Heart left ventricle (tissue), 16 donors: ENCODE measurements around the gene MARS1. TPM values are rescaled to one million over a fixed set of nuclear protein-coding genes. Genes with fewer than 3 reads are reported as not detected.
A peak's percentile ranks its signal among the peaks of the same experiment; 100 is the strongest.

Experiments used
- ATAC-seq, 4 donors: fragments of 200-7000 bp; cut with Tn5 transposase; one replicate each; pipeline ENCODE4 v1.9.1; 2020 to 2022; ENCODE audit warnings: moderate library complexity in 4 of 4, mild to moderate bottlenecking in 3 of 4, moderate number of reproducible peaks in 1 of 4
- DNase-seq, 5 donors: peaks; one replicate each; pipeline ENCODE4 v3.0.0-alpha.2; 2020
- H3K27ac ChIP-seq, 12 donors: fragments of 200-600 bp; sonication (generic) in 4 of 12; one replicate each; pipeline versions ENCODE4 v1.5.0 to v1.8.0; 2016 to 2022; ENCODE audit warnings: mild to moderate bottlenecking in 2 of 12
- H3K27me3 ChIP-seq, 9 donors: fragments of 200-600 bp; sonication (generic) in 2 of 9; one replicate each; pipeline versions ENCODE4 v1.5.1 to v1.8.0; 2016 to 2022; ENCODE audit warnings: mild to moderate bottlenecking in 3 of 9
- H3K36me3 ChIP-seq, 9 donors: fragments of 200-600 bp; sonication (generic) in 2 of 9; one replicate each; pipeline versions ENCODE4 v1.5.0 to v1.8.0; 2018 to 2022; ENCODE audit warnings: mild to moderate bottlenecking in 2 of 9
- H3K4me1 ChIP-seq, 12 donors: fragments of 200-600 bp; sonication (generic) in 4 of 12; one replicate each; pipeline versions ENCODE4 v1.5.0 to v1.8.0; 2016 to 2022; ENCODE audit warnings: mild to moderate bottlenecking in 3 of 12
- H3K4me3 ChIP-seq, 12 donors: fragments of 200-600 bp; sonication (generic) in 4 of 12; one replicate each; pipeline versions ENCODE4 v1.5.0 to v1.8.0; 2017 to 2022; ENCODE audit warnings: mild to moderate bottlenecking in 9 of 12, moderate library complexity in 4 of 12
- H3K9me3 ChIP-seq, 12 donors: fragments of 200-600 bp; sonication (generic) in 4 of 12; one replicate each; pipeline versions ENCODE4 v1.5.0 to v1.8.0; 2016 to 2022; ENCODE audit warnings: mild to moderate bottlenecking in 1 of 12
- CTCF ChIP-seq, 12 donors: fragments of 200-600 bp; sonication (generic) in 4 of 12; IDR thresholded peaks; one replicate each; pipeline versions ENCODE4 v1.5.0 to v1.8.0; 2018 to 2022; ENCODE audit warnings: antibody characterized with exemption in 12 of 12, mild to moderate bottlenecking in 5 of 12
- POLR2A ChIP-seq, 2 donors: fragments of 450-650 bp; IDR thresholded peaks; one replicate each; pipeline ENCODE4 v1.6.1; 2017; ENCODE audit warnings: antibody characterized with exemption in 2 of 2, mild to moderate bottlenecking in 2 of 2, moderate library complexity in 2 of 2
- WGBS, 4 donors: extraction: QIAGEN DNeasy Blood & Tissue Kit in 2 of 4; methylation state at CpG; one replicate each; pipeline versions ENCODE4 v1.1.5 to v1.1.7; 2013 to 2018; 5-methylcytosine and 5-hydroxymethylcytosine counted together
- intact Hi-C, 10 donors: fragments of 100-400 bp; cut with DNase I; formaldehyde crosslinking; loops; one replicate each; pipeline versions ENCODE4 v1.11.1 to v1.14.2; 2022
- polyA plus RNA-seq, 2 donors: library from polyadenylated mRNA; stranded (reverse); fragments of 200-250 nt; gene quantifications; one replicate each; pipeline ENCODE4 v1.2.3, GENCODE V29; 2013
- total RNA-seq, 9 donors: library from RNA; depleted of rRNA in 2 of 9; stranded (reverse); fragments of >200 nt in 2 of 9; fragmentation: NEBNext Ultra II Directional in 3 of 9; extraction: Animal tissue kit (Norgen Biotek cat#: 25700) in 3 of 9; gene quantifications; one replicate each; pipeline versions ENCODE4 v1.1.0 to v1.2.4, GENCODE V29; 2016 to 2023
- donor health status: ischemic (EF 13 %, LVEDD 7.1; RV severe dilation, severe dysfunction).
- donor health status: healthy with polysubstance abuse.
- donor health status: DM: no; HTN: yes; CAD: no.
- donor health status: DM: no; HTN: no; CAD: no.
- donor health status: ischemic (EF 25% LVEDD 6.9; RV normal size, moderate dysfunction).
- donor health status: ischemic (EF 25% LVEDD 5.7; RV mildly dilated, moderate dysfunction).
- donor health status: healthy.
- donor health status: DM: yes; HTN: yes; CAD: no.
- donor health status: ischemic (EF 35%, LVEDD 5.7; RV mildly dilated, moderate dysfunction).
- donor health status: nonischemic (EF 11% LVEDD 7.7; RV severe dilation, severe dysfunction).
- donor health status: DM: yes; HTN: yes; CAD: no.
- donor health status: PGD.
- donor health status: ischemic (EF 29% LVEDD 5.4; RV normal size, mild dysfunction).
- donor health status: nonischemic (EF 23%, LVEDD 6.1; RV moderate dilation, normal function).

The MARS1 gene
- total and polyA plus RNA-seq, 11 donors = 36.8 to 109 (median 74.9) TPM

- no peaks in the 10 kb centered on the region for H3K27me3 ChIP-seq
- ATAC-seq (no peak), DNase-seq (no peak)
- no peak overlapping the region for H3K27ac ChIP-seq
- TF ChIP-seq CTCF (IDR thresholded peaks at IDR 0.05) = no peak
- no peak for TF ChIP-seq POLR2A (IDR thresholded peaks at IDR 0.05)
- intact Hi-C loops = no loop called here
- no peak overlapping the region for H3K4me3 ChIP-seq
- H3K36me3 ChIP-seq = peaks cover 0 to 67% (median 40%) of the 10 kb centered on the region in 9 donors
- H3K9me3 ChIP-seq = no peaks in the 10 kb centered on the region
- peaks cover 0 to 38% (median 24%) of the 10 kb centered on the region in 12 donors for H3K4me1 ChIP-seq
- 63 to 79% (median 69%) methylated on average over 2 of the region's 2 CpGs for WGBS, 4 donors
Measured at GRCh38 chr12:57541717-57542116, 53.8 kb downstream of the MARS1 start.

GRCh38 chr12:57543581-57543980 is 55.7 kb downstream of the MARS1 start:
- TF ChIP-seq CTCF (IDR thresholded peaks at IDR 0.05) (no peak), POLR2A (IDR thresholded peaks at IDR 0.05) (no peak)
- Histone ChIP-seq H3K9me3 (no peaks in the 10 kb centered on the region), H3K4me1 (peaks cover 0 to 39% (median 25%) of the 10 kb centered on the region in 12 donors), H3K27ac (no peak overlapping the region), H3K4me3 (no peak overlapping the region), H3K36me3 (peaks cover 0 to 54% (median 27%) of the 10 kb centered on the region in 9 donors), H3K27me3 (peaks cover 0 to 9% (median 4%) of the 10 kb centered on the region in 9 donors)
- DNase-seq (no peak), ATAC-seq (no peak)
- intact Hi-C loops = no loop called here
- 63 to 71% (median 70%) methylated on average over 2 of the region's 2 CpGs for WGBS, 4 donors

DNA sequence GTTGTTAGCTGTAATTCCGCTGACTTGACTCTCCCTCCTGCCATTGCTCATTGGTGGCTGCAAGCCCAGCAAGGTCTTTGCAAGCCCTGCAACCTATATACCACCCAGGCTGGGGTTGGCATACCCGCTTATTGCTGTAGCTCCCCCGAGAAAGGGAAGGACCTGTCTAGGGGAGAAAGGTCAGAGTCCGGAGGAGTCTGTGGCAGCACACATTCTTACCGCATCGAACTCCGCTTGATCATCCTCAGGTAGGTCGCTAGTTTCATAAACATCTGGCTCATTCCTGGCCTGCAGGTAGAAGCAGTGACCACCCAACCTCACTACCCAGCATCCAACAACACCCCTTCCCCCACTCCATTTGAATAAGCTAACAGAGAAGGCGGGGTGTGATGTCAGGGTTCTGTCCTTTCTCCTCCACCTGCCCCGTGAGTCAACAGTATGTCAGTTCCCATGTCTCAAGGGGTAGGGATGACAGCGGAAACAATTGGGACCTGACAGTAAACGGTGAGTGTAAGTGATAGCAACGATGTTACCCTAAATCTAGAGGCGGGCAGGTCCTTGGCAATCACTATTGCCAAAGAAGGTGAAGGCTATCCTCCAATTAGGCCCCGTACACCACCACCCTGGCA is 58.1 kb downstream of the MARS1 start:
- Histone ChIP-seq H3K4me3 (peak overlapping the region; percentile 60 to 99 (median 93)), H3K36me3 (peaks cover 0 to 31% (median 13%) of the 10 kb centered on the region in 9 donors), H3K9me3 (no peaks in the 10 kb centered on the region), H3K4me1 (peaks cover 0 to 48% (median 30%) of the 10 kb centered on the region in 12 donors), H3K27me3 (peaks cover 0 to 32% (median 22%) of the 10 kb centered on the region in 9 donors), H3K27ac (peak overlapping the region in 11 of 12 donors; percentile 70 to 93 (median 86))
- WGBS, 4 donors = 63 to 64% (median 63%) methylated on average over 15 of the region's 15 CpGs
- intact Hi-C loops = loop anchor here in 3 of 10 donors (2.0 to 5.0 kb wide), 3 partner anchors 23 to 59 kb away; partner anchors contain the start of genes MARS1 (in 2 of the 3) and MBD6 (in 2 of the 3)
- DNase-seq = no peak
- no peak for ATAC-seq
- no peak for TF ChIP-seq POLR2A (IDR thresholded peaks at IDR 0.05)
- TF ChIP-seq CTCF (IDR thresholded peaks at IDR 0.05) = no peak

GRCh38 chr12:57546438-57547287 is 58.8 kb downstream of the MARS1 start, which contains the start of gene DCTN2:
TSS of gene DCTN2 (minus strand) at chr12:57547192. CDS start at chr12:57547063, 129 bp downstream.
- TF ChIP-seq POLR2A (IDR thresholded peaks at IDR 0.05) (peak in 1 of 2 donors; percentile 55), CTCF (IDR thresholded peaks at IDR 0.05) (peak in 5 of 12 donors; percentile 4 to 10 (median 5))
- H3K36me3 ChIP-seq = peaks cover 0 to 24% (median 9%) of the 10 kb centered on the region in 9 donors
- no peaks in the 10 kb centered on the region for H3K9me3 ChIP-seq
- peak within 1 kb of the TSS; percentile 63 to 93 (median 86) for H3K27ac ChIP-seq
- H3K4me3 ChIP-seq = peak within 1 kb of the TSS; percentile 60 to 99 (median 93)
- peaks cover 0 to 48% (median 30%) of the 10 kb centered on the region in 12 donors for H3K4me1 ChIP-seq
- intact Hi-C loops = loop anchor here in 2 of 10 donors (2.0 to 5.0 kb wide), 2 partner anchors 24 to 59 kb away; partner anchors contain the start of genes MBD6 (in 2 of the 2) and MARS1 (in 1 of the 2)
- ATAC-seq (peak; percentile 98 to 100 (median 99)), DNase-seq (peak; percentile 95 to 98 (median 97))
- peaks cover 0 to 32% (median 22%) of the 10 kb centered on the region in 9 donors for H3K27me3 ChIP-seq
- WGBS, 4 donors = 0 to 1% (median 0%) methylated on average over 21 to 56 of the region's 56 CpGs
